C4-2B (cell line): ENCODE measurements around the gene DHX58.

Experiments used
- CTCF ChIP-seq: fragments of 450-650 bp; conservative IDR thresholded peaks from 2 replicates; pipeline ENCODE4 v1.5.1; 2017; ENCODE audit warnings: mild to moderate bottlenecking
- ZFX ChIP-seq: fragments of 450-650 bp; IDR thresholded peaks from 2 replicates; pipeline ENCODE4 v1.6.1; 2017

- TF ChIP-seq CTCF (no peak), ZFX (no peak)
Observed at GRCh38 chr17:42117397-42118125, 5.0 kb upstream of the DHX58 start.
